Psoas muscle (tissue), 8 donors: ENCODE results near the gene NMNAT3. TPM values are rescaled to one million over a fixed set of nuclear protein-coding genes. Genes with fewer than 3 reads are reported as not detected.

Source experiments
- ATAC-seq, 4 donors: fragments of 200-7000 bp; cut with Tn5 transposase; one replicate each; pipeline ENCODE4 v1.9.1; 2020; ENCODE audit warnings: moderate library complexity in 3 of 4, mild to moderate bottlenecking in 2 of 4
- DNase-seq, 2 donors: peaks; one replicate each; pipeline ENCODE4 v3.0.0-alpha.2; 2020
- H3K27ac ChIP-seq: fragments of 200-600 bp; one replicate; pipeline ENCODE4 v1.8.0; 2022
- H3K27me3 ChIP-seq, 3 donors: fragments of 200-600 bp in 1 of 3; one replicate each; pipeline versions ENCODE4 v1.6.1 to v1.8.0; 2013 to 2022; ENCODE audit warnings: low read length in 2 of 3, mild to moderate bottlenecking in 2 of 3, moderate library complexity in 1 of 3; ENCODE audit not compliant: insufficient read depth in 3 of 3
- H3K36me3 ChIP-seq, 2 donors: fragments of 200-600 bp in 1 of 2; one replicate each; pipeline versions ENCODE4 v1.6.1 to v1.8.0; 2013 to 2022; ENCODE audit warnings: low read depth in 1 of 2, mild to moderate bottlenecking in 1 of 2, moderate library complexity in 1 of 2; ENCODE audit not compliant: insufficient read depth in 1 of 2
- H3K4me1 ChIP-seq: fragments of 200-600 bp; one replicate; pipeline ENCODE4 v1.8.0; 2022
- H3K4me3 ChIP-seq: fragments of 200-600 bp; one replicate; pipeline ENCODE4 v1.8.0; 2022; ENCODE audit warnings: mild to moderate bottlenecking
- H3K9me3 ChIP-seq: fragments of 200-600 bp; one replicate; pipeline ENCODE4 v1.8.0; 2022
- CTCF ChIP-seq: fragments of 200-600 bp; IDR thresholded peaks from one replicate; pipeline ENCODE4 v1.8.0; 2022; ENCODE audit warnings: antibody characterized with exemption
- WGBS, 3 donors: extraction: QIAGEN DNeasy Blood & Tissue Kit; methylation state at CpG; one replicate each; pipeline versions ENCODE4 v1.1.6 to v1.1.7; 2013; 5-methylcytosine and 5-hydroxymethylcytosine counted together
- intact Hi-C, 2 donors: fragments of 100-400 bp; cut with DNase I; formaldehyde crosslinking; loops; one replicate each; pipeline versions ENCODE4 v1.11.0 to v1.14.2; 2022
- polyA plus RNA-seq, 3 donors: library from polyadenylated mRNA; stranded (reverse); fragments of 200-250 nt; gene quantifications; one replicate each; pipeline ENCODE4 v1.2.3, GENCODE V29; 2013
- total RNA-seq, 4 donors: library from RNA; stranded (reverse); fragmentation: NEBNext Ultra II Directional in 2 of 4; extraction: Animal tissue kit (Norgen Biotek cat#: 25700) in 2 of 4; gene quantifications; one replicate each; pipeline versions ENCODE4 v1.2.1 to v1.2.4, GENCODE V29; 2021 to 2023
- donor health status: healthy with polysubstance abuse.
- donor health status: DM: no; HTN: no; CAD: no; lungs with moderate emphysema.
- donor health status: Bipolar disorder and iron deficiency.
- donor health status: healthy.
- donor health status: DM: yes; HTN: yes; CAD: no.
- donor health status: DM: no; HTN: no; CAD: no.
- donor health status: DM: no; HTN: no; CAD: no.
- donor health status: DM: yes; HTN: yes; CAD: no.

NMNAT3 gene
- total and polyA plus RNA-seq, 7 donors = 6.0 to 14.2 (median 8.9) TPM

- H3K27me3 ChIP-seq = no peaks in the 10 kb centered on the region
- peak in 1 of 4 donors; percentile 37 for ATAC-seq
- H3K9me3 ChIP-seq = no peaks in the 10 kb centered on the region
- WGBS, 3 donors = 65 to 75% (median 66%) methylated on average over 9 of the region's 9 CpGs
- TF ChIP-seq CTCF = no peak
- H3K4me3 ChIP-seq = no peak overlapping the region
- H3K4me1 ChIP-seq = no peaks in the 10 kb centered on the region
- no peak overlapping the region for H3K27ac ChIP-seq
- H3K36me3 ChIP-seq = no peaks in the 10 kb centered on the region
- intact Hi-C loops = no loop called here
- peak in 1 of 2 donors; percentile 25 for DNase-seq
These were observed 24.2 kb downstream of the NMNAT3 start for GRCh38 chr3:139653582-139653981.

- H3K27me3 ChIP-seq = no peaks in the 10 kb centered on the region
- intact Hi-C loops = no loop called here
- ATAC-seq = no peak
These were observed 25.2 kb downstream of the NMNAT3 start for GRCh38 chr3:139652561-139652960.

GRCh38 chr3:139647866-139648435 is 29.8 kb downstream of the NMNAT3 start:
- ATAC-seq = no peak
- TF ChIP-seq CTCF = no peak
- Histone ChIP-seq H3K36me3 (no peaks in the 10 kb centered on the region), H3K27me3 (no peaks in the 10 kb centered on the region), H3K27ac (no peak overlapping the region), H3K9me3 (no peaks in the 10 kb centered on the region), H3K4me1 (no peaks in the 10 kb centered on the region), H3K4me3 (no peak overlapping the region)
- DNase-seq = no peak
- intact Hi-C loops = no loop called here
- WGBS, 3 donors = 64 to 70% (median 69%) methylated on average over 3 of the region's 3 CpGs

More at GRCh38 chr3:139652561-139652960, 25.2 kb downstream of the NMNAT3 start:
- no peak for TF ChIP-seq CTCF
- no peak overlapping the region for H3K4me3 ChIP-seq
- WGBS, 3 donors = 61 to 65% (median 64%) methylated on average over 3 of the region's 3 CpGs
- no peaks in the 10 kb centered on the region for H3K9me3 ChIP-seq
- no peak overlapping the region for H3K27ac ChIP-seq
- H3K4me1 ChIP-seq = no peaks in the 10 kb centered on the region
- no peaks in the 10 kb centered on the region for H3K36me3 ChIP-seq
- DNase-seq = no peak

GRCh38 chr3:139646512-139646911 is 31.3 kb downstream of the NMNAT3 start:
- H3K4me1 ChIP-seq = no peaks in the 10 kb centered on the region
- H3K36me3 ChIP-seq = no peaks in the 10 kb centered on the region
- H3K9me3 ChIP-seq = no peaks in the 10 kb centered on the region
- H3K27me3 ChIP-seq = no peaks in the 10 kb centered on the region
- intact Hi-C loops = no loop called here
- ATAC-seq (no peak), DNase-seq (no peak)
- no peak overlapping the region for H3K27ac ChIP-seq
- WGBS, 3 donors = 59 to 77% (median 75%) methylated on average over 4 of the region's 4 CpGs
- H3K4me3 ChIP-seq = no peak overlapping the region
- no peak for TF ChIP-seq CTCF

GRCh38 chr3:139642996-139643395 is 34.8 kb downstream of the NMNAT3 start:
- intact Hi-C loops = no loop called here
- Histone ChIP-seq H3K27me3 (no peaks in the 10 kb centered on the region), H3K9me3 (no peaks in the 10 kb centered on the region), H3K4me3 (no peak overlapping the region), H3K4me1 (no peaks in the 10 kb centered on the region), H3K36me3 (no peaks in the 10 kb centered on the region), H3K27ac (no peak overlapping the region)
- DNase-seq (no peak), ATAC-seq (no peak)
- 87 to 94% (median 94%) methylated on average over 2 of the region's 2 CpGs for WGBS, 3 donors
- no peak for TF ChIP-seq CTCF
